GM19452 (cell line): ENCODE data around the gene MRPL17.
"Not testable (repeated sequence)": the region's sequence is repeated elsewhere in the genome, so short reads cannot be mapped to it uniquely, and the experiment has no call there.

Experiments
- ATAC-seq: cut with Tn5 transposase; IDR thresholded peaks from one replicate; pipeline ENCODE4 v1.9.1; 2021; ENCODE audit not compliant: unreplicated experiment

The MRPL17 gene

GRCh38 chr11:6684068-6684467, 928 bp upstream of the MRPL17 start:
- ATAC-seq: not testable (repeated sequence)

DNA sequence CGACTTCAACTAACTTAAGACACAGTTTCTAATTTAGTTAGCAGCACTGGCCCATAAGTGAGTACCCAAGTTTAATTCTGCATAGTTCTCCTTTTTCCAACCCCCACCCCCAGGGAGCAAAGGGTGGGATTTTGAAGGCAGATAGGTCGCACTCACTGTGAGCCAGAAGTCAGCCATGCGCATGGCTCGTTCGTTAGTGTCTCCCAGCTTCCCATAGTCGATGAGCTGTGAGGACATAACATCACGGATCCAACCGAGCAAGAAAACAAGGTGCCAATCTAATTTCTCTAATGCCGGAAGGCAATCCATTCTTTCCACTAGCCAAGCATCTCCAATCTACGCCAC, 577 bp downstream of the MRPL17 start:
- peak; percentile 3 for ATAC-seq

GRCh38 chr11:6681949-6682348, 1.2 kb downstream of the MRPL17 start:
- no peak for ATAC-seq

- ATAC-seq: no peak
Measured at GRCh38 chr11:6681505-6681904, 1.6 kb downstream of the MRPL17 start.

- ATAC-seq: no peak
Measured at GRCh38 chr11:6677018-6677417, 6.1 kb downstream of the MRPL17 start.

GRCh38 chr11:6674862-6675261, 8.3 kb downstream of the MRPL17 start:
- ATAC-seq: no peak

GRCh38 chr11:6674219-6674597, 8.9 kb downstream of the MRPL17 start:
- no peak for ATAC-seq

GRCh38 chr11:6673523-6674218, 9.5 kb downstream of the MRPL17 start:
- no peak for ATAC-seq

DNA sequence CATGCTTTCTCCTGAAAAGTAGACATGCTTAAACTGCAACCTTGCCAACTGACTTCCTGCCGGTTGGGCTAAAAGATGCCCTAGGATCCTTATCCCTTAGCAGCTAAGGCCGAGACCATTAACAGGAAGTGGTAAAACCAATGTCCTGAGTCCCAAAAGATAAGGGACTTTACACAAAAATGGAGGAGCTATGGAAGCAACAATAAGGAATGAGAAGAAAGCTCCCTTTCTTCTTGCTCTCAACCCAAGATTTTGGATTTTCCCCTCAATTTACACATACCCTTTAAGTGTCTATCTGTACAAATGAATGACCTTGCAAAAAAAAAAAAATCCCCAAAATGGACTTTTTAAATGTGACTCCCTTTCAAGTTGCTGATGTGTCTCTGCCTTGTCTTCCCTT, 11.1 kb downstream of the MRPL17 start:
- no peak for ATAC-seq

GRCh38 chr11:6670202-6670830, 12.8 kb downstream of the MRPL17 start:
- ATAC-seq: no peak

GRCh38 chr11:6667733-6668374, 15.3 kb downstream of the MRPL17 start:
- ATAC-seq: peak; percentile 45

- no peak for ATAC-seq
Measured at GRCh38 chr11:6666302-6667183, 16.6 kb downstream of the MRPL17 start.

GRCh38 chr11:6664551-6664950, 18.6 kb downstream of the MRPL17 start:
- no peak for ATAC-seq

GRCh38 chr11:6663794-6664469, 19.2 kb downstream of the MRPL17 start:
- ATAC-seq: no peak

DNA sequence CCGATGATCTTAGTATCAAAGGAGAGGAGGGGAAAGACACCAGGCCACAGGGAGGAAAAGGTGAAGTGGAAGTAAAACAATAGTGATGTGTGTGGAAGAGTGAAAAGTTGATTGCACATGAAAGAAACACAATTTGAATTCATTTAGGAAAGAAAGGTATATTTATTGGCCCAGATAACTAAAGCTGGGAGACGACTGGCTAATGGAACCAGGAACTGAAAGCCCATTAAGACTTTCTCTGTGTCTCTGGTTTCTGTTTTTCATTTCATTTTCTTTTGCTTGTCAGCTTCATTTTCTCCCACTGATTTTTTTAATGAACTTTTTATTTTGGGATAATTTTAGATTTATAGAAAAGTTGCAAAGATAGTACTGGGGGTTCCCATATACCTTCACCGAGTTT, 22.4 kb downstream of the MRPL17 start:
- ATAC-seq: no peak

DNA sequence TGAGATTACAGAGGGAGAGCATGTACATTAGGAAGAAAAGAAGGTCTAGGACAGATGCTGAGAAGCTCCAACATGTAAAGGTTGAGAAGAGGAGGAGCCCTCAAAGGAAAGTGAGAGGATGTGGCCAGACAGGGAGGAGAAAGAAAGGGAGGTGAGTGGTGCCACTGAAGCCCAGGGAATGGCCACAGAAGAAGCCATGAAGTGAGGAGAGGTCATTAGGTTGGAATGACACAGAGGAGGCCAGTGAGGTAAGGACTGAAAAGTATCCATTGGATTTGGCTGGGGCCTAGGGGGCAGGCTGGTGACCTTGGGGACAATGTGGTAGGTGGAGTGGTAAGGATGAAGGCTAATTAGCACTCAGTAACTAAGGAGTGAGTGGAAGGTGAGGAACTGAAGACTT, 24.5 kb downstream of the MRPL17 start:
- ATAC-seq: no peak

- ATAC-seq: no peak
Measured at GRCh38 chr11:6657346-6657745, 25.8 kb downstream of the MRPL17 start.

DNA sequence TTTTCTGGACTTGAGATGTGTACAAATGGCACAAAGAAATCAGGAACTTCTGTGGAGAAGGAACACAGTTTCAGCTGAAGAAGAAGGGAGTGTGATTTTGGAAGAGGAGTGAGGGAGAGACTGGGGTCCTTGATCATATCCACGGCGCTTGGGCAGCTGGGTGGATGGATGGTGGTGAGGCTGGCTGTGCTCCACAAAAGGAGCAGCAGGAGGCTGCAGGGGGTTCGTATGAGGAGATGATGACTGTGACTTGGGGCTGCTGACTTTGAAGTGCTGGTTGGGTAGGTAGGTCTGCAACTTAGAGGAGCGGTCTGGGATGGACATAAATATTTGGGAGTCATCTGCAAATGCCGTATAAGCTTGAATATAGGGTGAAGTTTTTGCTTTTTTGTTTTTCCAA, 26.2 kb downstream of the MRPL17 start:
- no peak for ATAC-seq

DNA sequence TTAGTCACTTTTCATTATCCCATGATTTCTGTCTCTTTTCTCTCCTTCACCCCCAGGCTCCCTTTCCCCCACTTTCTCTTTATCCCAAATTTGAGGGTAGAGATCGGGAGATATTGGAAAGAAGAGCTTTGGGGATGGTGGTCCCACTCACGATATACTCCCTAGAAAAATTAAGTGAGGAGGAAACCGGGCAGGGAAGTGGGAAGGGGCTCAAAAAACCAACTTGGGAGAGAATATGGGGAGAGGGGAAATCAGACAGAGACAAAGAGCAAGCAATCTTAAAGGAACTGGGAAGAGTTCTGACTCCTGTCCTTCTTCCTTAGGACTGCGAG, 26.6 kb downstream of the MRPL17 start:
- no peak for ATAC-seq

GRCh38 chr11:6655790-6656583, 27.2 kb downstream of the MRPL17 start, which contains the start of gene DCHS1:
DCHS1 (minus strand) TSS chr11:6655809; CDS start chr11:6641613, 14,196 bp downstream.
- ATAC-seq: no peak
